ENCODE results near the gene ZNF674.

ZNF674 gene

GRCh38 chrX:46545111-46546005 is at the start of gene ZNF674:
Gene ZNF674 (minus strand): TSS chrX:46545421. CDS start chrX:46542087, 3,334 bp downstream.
- DNase-seq, result peak; percentile 62

- DNase-seq, result no peak
These were observed 44.9 kb upstream of the ZNF674 start for GRCh38 chrX:46589977-46590723.

- peak; percentile 4 for DNase-seq
These were observed 43.0 kb upstream of the ZNF674 start for GRCh38 chrX:46588263-46588662.

GRCh38 chrX:46587753-46588171 is 42.5 kb upstream of the ZNF674 start:
- no peak for DNase-seq

GRCh38 chrX:46587158-46587557 is 41.9 kb upstream of the ZNF674 start:
- DNase-seq, result no peak

GRCh38 chrX:46584736-46585135 is 39.5 kb upstream of the ZNF674 start:
- no peak for DNase-seq

- no peak for DNase-seq
These were observed 37.7 kb upstream of the ZNF674 start for GRCh38 chrX:46582966-46583365.

- DNase-seq, result no peak
These were observed 37.1 kb upstream of the ZNF674 start for GRCh38 chrX:46582325-46582724.

- DNase-seq, result no peak
These were observed 35.4 kb upstream of the ZNF674 start for GRCh38 chrX:46580613-46581012.

GRCh38 chrX:46579250-46579649 is 34.0 kb upstream of the ZNF674 start:
- DNase-seq, result no peak

- DNase-seq, result no peak
These were observed 32.2 kb upstream of the ZNF674 start for GRCh38 chrX:46577221-46578005.

- DNase-seq, result no peak
These were observed 31.2 kb upstream of the ZNF674 start for GRCh38 chrX:46576458-46576857.

- DNase-seq, result no peak
These were observed 30.8 kb upstream of the ZNF674 start for GRCh38 chrX:46575991-46576392.

- DNase-seq, result no peak
These were observed 30.4 kb upstream of the ZNF674 start for GRCh38 chrX:46575586-46575985.

- no peak for DNase-seq
These were observed 29.7 kb upstream of the ZNF674 start for GRCh38 chrX:46574774-46575381.

- peak; percentile 7 for DNase-seq
These were observed 28.9 kb upstream of the ZNF674 start for GRCh38 chrX:46573892-46574773.

GRCh38 chrX:46573331-46573891 is 28.2 kb upstream of the ZNF674 start, which contains the start of gene CHST7:
Gene CHST7 (plus strand): TSS chrX:46573765. CDS start chrX:46573932, 167 bp downstream.
- DNase-seq, result no peak

GRCh38 chrX:46572340-46572936 is 27.2 kb upstream of the ZNF674 start:
- no peak for DNase-seq

- no peak for DNase-seq
These were observed 26.5 kb upstream of the ZNF674 start for GRCh38 chrX:46571423-46572339.

GRCh38 chrX:46569621-46570020 is 24.4 kb upstream of the ZNF674 start:
- no peak for DNase-seq
